ENCODE data around the gene EFEMP2.
A peak's percentile ranks its signal among the peaks of the same experiment; 100 is the strongest.

The EFEMP2 gene

GRCh38 chr11:65884716-65885092, 12.1 kb upstream of the EFEMP2 start:
- peak; percentile 88 to 90 for DNase-seq

DNA sequence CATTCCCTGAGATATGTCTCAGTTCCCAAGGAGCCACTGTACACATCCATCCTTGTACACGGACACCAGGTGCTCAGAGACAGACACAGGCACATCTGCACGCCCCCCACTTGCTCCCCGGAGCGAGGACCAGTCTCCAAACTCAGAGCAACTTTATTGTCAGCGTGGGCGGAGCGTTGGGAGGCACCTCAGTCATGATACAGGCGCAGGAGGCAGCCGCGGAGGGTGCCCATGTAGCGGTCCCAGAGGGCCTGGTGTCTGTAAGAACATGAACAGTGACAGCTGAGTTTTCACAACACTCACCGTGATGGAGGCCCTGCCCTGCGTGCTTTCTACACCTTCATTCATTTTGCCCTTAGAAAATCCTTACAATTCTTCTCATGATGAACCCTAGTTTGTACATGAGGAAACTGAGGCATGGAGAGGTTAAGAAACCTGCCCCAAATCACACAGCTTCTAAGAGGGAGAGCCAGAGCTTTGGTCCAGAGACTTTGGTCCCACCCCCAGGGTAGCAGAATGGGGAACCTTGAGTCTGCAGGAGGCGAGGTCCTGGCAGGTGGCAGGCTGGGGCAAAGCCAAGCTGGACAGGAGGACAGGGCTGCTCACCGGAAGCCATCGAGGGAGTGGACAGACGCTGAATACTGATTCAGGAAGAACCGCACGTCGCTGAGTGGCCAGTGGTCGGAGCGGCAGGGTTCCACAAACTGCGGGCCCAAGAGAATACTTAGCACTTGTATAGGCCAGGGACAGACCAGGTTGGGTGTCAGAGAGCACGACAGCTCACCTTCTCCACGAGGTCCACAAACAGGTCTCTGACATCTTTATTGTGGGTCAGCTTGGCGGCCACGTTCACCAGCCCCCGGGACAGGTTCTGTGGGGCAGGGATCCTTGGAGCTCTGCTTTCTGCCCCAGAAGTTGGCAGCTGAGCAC, 11.5 kb upstream of the EFEMP2 start:
- DNase-seq, result no peak

DNA sequence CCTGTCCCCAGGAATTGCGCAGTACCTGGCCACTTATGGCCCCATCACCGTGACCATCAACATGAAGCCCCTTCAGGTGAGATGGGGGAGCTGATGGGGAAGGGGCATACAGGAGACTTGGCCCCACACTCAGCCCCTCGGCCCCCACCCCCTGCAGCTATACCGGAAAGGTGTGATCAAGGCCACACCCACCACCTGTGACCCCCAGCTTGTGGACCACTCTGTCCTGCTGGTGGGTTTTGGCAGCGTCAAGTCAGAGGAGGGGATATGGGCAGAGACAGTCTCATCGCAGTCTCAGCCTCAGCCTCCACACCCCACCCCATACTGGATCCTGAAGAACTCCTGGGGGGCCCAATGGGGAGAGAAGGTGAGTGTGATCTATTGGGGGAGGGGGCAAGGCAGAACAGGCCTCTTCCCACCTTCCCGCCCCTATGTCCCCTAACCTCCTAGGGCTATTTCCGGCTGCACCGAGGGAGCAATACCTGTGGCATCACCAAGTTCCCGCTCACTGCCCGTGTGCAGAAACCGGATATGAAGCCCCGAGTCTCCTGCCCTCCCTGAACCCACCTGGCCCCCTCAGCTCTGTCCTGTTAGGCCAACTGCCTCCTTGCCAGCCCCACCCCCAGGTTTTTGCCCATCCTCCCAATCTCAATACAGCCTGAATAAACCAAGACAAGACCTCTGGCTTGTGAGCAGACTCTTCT, 10.6 kb upstream of the EFEMP2 start:
- no peak for DNase-seq

GRCh38 chr11:65882120-65883057, 9.8 kb upstream of the EFEMP2 start:
- no peak for DNase-seq

DNA sequence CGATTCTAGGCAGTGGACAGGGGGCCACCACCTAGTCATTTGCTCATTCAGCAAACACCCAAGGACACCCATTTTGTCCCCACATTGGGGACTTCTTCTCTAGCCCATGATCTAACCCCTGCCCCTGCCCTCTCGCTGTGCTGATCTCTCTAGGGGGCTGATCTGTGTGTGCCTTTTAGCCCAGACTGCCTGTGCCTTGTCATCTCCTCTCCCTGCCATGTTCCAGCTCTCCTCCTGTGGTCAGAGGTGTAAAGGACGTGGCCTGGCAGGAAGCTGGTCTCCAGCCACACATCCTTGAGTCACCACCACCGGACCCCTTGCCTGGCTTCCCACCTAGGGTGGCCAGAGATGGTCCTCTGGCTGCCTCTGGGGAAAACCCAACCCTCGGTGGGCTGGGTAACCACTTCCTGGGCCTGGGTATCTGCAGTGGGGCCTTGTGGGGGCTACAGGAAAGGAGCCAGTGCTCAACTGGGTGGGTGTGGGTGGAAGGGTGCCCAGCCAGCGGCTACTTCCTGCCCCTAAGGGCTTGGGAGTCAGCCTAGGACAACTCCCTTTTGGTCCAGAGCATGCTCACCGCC, 8.3 kb upstream of the EFEMP2 start:
- no peak for DNase-seq

GRCh38 chr11:65880027-65880426, 7.4 kb upstream of the EFEMP2 start:
- DNase-seq, result no peak

DNA sequence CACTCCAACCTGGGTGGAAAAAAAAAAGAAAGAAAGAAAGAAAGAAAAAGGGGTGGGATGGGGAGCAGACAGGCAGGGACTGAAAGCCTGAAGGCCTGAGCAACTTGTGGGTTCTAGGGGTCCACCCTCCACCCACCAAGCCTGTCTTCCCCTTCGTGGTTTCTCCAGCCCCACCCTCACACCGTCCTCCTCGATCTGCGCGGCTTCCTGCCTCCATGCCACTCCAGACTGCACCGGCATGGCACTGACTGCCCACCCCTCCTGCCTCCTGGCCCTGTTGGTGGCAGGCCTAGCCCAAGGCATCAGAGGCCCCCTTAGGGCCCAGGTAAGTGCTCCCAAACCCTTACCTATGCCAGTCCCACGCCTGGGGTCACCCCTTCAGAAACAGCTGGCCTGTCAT, 7.0 kb upstream of the EFEMP2 start, which contains the start of gene CTSW:
Gene CTSW, plus strand, starts transcription at position 221 of the 400 bp plus-strand sequence. Its CDS starts 18 bp downstream, at position 239.
- DNase-seq, result peak in 1 of 2 experiments; percentile 51

- peak; percentile 100 for DNase-seq
Measured at GRCh38 chr11:65873318-65874156, 937 bp upstream of the EFEMP2 start.

DNA sequence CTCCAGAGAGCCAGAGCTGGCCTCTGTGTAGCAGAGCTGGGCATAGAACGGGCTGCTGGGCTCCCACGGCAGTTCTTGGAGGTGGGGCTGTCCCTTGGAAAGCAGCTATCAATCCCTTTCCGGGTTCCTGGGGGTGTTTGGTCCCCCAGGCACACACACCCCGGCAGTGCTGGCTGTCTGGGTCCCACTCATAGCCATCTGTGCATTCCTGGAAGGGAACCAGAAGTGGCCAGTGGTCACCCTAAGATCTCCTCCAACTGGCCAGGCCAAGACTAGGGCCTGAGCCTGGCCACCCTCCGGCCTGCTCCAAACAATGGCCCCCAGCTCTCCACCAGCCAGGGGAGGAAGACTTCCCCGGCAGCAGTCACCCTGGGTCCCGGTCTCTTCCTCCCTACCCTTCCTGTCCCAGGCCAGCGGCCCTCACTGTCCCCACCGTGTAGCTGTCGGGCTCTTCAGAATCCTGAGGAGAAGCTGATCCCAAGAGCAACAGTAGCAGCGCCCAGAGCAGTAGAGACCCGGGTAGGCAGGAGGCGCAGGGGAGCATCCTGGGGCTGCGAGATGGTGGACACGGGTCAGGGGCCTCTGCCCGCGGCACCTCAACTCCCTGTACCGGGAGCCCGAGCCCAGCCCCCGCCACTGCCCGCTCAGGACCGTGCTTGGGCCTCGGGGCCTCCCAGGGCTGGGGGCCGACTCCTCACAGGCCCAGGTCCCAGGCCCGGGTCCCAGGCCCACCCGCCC, 620 bp downstream of the EFEMP2 start:
- DNase-seq, result no peak

DNA sequence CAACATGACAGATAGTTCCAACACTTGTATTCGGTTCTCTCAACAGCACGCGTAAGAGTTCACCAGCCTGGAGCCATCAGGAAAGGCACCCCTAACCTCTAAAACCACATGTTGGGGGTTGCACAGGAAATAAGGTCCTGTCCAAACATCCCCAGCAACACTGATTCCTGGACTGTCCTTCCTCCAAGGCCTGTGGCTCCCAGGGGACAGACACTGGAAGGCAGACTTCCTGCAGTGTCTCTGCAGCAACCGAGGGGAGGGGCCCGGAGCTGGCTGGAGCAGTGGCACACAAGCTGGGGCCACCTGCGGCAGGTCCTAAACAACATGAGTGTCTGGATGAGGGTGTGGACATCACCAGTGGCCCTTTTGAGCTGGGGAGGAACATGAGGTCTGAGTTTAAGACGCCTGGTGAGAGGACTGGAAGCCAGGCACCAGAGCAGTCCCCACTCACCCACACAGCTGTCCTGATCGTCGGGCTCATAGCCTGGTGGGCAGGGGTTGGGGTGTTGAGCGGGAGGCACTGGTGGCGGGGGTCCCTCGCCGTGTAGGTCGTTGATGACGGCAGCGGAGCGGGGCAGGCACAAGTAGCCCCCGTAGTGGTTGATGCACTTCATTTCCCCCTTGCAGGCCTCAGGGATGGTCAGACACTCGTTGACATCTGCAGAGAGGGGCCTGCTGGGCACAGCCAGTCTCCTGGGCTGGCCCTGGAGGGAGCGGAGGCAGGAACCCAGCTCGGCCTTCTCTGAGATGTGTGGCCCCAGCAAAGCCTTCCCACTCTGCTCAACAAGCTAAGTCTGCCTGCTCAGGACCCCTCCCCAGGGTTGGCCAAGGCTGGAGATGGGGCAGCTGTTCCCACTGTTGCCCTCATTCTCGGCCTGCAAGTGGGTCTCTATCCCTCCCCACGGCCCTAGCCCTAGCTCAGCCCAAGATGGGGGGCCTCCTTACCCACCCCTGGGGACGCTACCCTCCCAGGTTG, 1.6 kb downstream of the EFEMP2 start:
- peak in 1 of 2 experiments; percentile 44 for DNase-seq

GRCh38 chr11:65870307-65870658, 2.3 kb downstream of the EFEMP2 start:
- DNase-seq, result no peak

GRCh38 chr11:65869643-65870306, 2.8 kb downstream of the EFEMP2 start:
- DNase-seq, result no peak

DNA sequence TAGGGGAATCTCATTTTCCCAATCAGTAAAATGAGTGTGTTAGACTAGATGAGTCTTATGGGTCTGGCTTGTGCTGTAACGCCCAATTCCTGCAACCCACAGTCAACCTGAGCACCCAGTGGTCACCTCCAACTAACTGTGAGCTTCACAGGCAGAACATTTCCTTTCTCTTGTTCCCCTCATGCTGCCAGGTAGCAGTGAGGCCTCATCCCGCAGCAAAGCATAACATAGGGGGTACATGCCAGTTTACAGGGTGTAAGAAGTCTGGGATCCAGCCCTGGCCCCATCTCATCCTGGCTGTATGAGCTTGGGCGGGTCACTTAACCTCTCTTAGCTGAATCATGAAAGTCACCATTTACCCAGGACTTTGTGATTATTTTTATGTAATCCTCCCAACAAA, 3.7 kb downstream of the EFEMP2 start:
- no peak for DNase-seq

DNA sequence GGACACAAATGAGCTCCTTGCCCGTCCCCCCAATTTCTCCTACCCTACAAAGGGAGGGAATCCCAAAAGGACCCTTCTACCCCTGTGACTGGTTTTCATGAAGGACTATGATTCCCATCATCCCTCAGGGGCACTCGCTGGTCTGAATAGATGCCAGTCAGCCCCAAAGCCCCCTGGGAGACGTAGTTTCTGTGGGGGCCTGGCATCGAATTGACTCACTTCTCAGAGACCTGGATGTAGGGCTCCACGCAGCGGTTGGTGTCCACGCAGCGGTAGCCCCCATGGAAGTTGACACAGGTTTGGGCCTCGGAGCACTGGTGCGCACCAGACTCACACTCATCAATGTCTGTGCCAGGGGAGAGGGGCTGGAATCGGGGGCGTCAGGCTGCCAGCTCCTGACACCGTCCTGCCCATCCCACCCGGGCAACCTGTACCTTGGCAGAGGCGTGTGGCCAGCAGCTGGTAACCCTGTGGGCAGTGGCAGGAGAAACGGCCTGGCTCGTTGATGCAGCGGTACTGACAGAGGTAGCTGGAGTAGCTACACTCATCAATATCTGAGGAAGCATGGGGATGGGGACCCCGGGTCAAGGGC, 4.4 kb downstream of the EFEMP2 start:
- DNase-seq, result no peak

DNA sequence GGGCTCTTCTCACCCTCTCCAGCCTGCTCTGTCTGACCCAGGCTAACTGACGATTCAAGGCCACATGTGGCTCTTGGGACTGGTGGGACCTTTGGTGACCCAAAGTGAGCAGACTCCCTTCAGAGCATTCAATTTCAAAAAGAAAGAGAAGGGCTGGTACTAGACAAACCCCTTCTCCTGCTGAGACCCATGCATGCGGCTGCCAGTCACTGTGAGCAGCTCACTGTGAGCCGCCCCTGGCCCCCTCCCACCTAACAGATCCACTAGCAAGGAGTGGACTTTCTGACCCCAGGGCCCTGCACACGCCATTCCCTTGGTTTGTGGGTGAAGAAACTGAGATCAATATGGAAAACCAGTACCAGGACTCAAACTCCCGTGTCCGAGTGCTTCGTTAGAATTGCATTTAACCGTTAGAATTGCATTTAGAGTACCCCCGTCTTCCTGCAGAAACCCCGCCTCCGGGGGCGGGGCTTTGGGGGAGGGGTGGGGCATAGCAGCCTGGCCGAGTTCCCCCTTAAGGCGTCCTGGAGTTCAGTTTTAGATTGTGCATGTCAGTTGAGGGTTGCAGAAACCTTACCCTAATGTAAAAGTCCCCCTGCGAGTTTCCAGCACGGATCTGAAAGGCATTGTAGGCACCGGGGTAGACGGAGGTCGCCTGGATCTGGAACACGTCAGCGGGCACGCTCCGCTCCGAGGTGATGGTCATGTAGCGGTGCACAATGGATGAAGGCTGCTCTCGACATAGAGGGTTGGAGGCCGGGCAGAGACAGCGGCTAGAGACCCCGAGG, 5.1 kb downstream of the EFEMP2 start:
- DNase-seq, result peak; percentile 51 to 59

DNA sequence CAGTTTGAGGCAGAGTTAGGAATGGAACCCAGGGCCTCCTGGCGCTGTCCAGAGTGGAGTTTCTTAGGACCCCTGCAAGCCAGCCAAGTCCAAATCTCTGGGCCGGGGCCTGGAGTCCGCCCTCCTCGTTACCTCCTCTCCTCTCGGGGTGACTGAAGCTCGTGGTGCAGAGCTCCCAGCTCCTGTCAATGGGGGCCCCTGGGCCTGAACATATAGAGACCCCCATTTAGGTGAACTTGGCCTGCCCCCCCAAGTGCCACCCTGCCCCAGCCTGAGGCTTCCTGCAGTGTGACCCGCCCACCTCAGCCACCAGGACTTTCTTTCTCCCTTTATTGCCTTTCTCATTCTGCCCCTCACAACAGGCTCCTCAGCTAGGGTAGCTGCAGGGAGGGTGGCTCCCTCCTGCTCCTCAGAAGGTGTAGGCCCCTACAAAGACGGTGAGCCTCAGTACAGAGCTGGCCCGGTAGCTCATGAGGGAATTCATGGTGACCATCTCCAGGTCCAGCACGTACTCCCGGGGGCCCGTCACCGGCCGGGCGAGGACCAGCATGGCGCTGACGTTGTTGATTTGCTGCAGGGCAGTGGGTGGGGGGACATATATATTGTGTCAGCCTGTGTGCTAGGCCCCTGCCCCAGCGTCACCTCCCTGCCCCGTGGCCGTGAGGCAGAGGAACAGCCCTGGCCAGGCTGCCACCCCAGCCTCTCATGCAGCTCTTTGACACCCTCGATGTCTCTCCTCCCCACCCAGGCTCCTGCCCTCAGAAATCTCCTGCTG, 5.9 kb downstream of the EFEMP2 start:
- no peak for DNase-seq

Measured in activated T-cell treated with anti-CD3 and anti-CD28 coated beads, Interleukin-2, amount 50 U/mL, for 48 hours (primary cell).